Measurements from ENCODE around the gene FRRS1.

DNA sequence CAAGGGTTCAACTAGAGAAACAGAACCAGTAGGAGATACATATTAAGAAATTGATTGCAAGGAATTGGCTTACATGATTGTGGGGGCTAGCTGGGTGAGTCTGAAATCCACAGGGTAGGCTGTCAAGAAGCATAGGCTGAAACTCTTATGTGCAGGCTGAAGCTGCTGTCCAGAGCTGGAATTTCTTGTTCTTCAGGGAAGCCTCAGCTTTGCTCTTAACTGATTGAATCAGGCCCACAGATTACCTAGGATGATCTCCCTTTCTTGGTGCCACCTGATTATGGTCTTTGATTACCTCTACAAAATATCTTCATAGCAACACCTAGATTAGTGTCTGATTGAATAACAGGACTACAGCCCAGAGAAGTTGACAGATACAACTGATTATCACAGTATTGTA is 22.5 kb upstream of the FRRS1 start:
- TF ChIP-seq POLR2A (IDR thresholded peaks at IDR 0.05), result no peak
- TF ChIP-seq, protein P1, sequence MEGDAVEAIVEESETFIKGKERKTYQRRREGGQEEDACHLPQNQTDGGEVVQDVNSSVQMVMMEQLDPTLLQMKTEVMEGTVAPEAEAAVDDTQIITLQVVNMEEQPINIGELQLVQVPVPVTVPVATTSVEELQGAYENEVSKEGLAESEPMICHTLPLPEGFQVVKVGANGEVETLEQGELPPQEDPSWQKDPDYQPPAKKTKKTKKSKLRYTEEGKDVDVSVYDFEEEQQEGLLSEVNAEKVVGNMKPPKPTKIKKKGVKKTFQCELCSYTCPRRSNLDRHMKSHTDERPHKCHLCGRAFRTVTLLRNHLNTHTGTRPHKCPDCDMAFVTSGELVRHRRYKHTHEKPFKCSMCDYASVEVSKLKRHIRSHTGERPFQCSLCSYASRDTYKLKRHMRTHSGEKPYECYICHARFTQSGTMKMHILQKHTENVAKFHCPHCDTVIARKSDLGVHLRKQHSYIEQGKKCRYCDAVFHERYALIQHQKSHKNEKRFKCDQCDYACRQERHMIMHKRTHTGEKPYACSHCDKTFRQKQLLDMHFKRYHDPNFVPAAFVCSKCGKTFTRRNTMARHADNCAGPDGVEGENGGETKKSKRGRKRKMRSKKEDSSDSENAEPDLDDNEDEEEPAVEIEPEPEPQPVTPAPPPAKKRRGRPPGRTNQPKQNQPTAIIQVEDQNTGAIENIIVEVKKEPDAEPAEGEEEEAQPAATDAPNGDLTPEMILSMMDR (IDR thresholded peaks at IDR 0.05), result no peak

Measured in Peyer's patch (tissue), 4 donors.